HK-2 (cell line): ENCODE measurements around the gene DDX24.

ENCODE experiments used
- DNase-seq: peaks from one replicate; pipeline ENCODE4 v3.0.0-alpha.2; 2018; ENCODE audit not compliant: unreplicated experiment

DDX24 gene

DNA sequence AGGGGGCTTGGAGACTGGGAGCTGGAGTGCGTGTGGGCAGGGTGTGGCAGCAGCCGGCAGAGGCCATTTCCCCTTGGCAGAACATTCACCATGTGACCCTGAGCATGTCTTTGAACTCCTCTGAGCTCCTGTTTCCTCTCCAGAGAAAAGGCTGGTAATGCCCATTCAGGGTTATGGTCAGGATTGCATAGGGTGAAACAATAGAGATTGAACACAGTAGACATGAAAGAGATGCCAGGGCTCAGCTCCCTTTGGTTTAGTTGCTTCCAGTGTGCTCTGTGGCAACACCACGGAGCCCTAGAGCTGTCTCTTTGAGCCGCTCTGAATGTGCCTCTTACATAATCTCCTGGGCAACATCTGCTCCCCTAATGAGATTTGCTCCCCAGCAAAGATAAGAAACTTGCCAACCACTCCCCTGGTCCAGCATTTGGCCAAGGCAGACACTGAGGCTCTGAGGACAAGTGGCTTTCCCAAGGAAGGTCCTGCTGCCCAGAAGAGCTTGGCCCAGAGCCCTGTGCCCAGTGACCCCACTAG lies 34.1 kb upstream of the DDX24 start:
- DNase-seq: no peak

DNA sequence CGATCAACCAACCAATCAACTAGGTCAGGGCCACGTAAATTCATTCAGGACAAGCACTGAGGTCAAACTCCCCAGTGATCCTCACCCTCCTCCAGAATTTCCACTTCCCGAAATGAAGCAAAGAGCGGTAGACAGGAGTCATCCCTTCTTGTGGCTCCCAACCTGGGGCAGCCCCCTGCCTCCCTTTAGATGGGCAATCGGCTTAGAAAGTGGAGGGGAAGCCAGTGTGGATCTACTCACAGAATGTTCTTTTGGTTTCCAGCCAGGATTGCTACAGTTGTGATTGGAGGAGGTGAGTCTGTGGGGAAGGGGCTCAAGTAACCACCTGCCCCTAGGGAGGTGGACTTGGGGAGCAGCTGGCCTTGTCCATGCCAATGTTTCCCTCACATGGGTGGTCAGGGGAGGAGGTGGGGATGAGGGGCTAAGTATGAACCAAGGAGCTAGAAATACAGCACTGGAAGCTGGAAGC lies 33.6 kb upstream of the DDX24 start:
- no peak for DNase-seq

DNA sequence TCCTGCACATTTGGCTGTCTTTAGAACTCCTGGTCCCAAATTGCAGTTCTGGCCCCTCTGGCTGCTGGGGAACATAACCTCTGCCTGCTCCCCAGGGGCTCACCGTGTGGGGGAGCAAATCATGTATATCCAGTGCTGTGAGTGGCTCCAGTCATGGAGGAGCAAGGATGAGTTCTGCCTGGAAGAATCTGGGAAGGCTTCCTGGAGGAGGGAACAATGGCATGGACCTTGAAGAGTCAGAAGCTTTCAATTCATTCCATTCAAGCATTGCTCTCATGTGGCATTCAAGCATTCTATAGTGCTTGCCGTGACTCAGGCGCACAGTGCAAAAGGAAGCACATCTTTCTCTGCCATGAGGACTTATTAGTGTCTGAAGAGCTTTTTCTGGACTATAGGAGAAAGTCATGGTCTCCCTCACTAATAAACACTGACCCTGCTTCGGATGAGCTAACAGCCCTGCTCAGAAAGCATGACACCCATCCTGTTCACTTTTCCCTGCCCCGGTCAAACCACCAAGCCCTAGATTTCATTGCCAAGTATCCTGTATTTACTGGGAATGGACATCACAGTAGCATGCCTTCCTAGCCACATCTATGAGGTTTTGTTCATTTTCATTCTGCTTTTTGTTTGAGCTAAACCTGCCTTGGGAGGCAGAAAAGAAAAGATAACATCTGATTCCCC lies 33.0 kb upstream of the DDX24 start:
- no peak for DNase-seq

DNA sequence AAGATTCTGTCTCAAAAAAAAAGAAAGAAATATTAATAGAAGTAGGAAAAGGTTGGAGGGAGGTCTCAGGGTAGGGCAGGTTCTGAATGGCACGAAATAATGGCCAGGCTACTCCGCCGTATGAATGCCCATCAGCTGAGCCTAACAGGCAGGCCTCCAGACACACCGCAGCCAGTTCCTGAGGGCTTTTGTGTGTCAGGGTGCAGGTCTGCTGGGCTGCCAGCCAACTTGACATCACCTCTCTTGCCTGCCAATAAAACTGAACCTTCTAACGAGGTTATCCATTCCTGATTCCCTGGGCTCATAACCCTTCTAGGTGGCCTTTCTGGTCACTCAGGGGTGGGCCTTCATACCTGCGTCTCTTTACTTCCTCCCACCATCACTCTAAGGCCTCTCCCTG lies 32.5 kb upstream of the DDX24 start:
- no peak for DNase-seq

DNA sequence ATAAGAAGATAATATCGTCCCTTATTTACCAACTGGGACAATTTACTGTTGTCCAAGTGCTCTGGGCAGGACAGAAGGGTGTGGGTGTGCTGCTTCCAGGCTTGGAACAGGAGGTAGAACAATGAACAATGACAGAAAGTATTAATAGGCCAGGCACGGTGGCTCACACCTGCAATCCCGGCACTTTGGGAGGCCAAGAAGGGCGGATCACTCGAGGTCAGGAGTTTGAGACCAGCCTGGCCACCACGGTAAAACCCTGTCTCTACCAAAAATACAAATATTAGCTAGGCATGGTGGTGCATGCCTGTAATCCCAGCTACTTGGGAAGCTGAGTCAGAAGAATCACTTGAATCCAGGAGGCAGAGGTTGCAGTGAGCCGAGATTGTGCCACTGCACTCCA lies 32.1 kb upstream of the DDX24 start:
- no peak for DNase-seq

- DNase-seq: no peak
Observed at GRCh38 chr14:94112513-94113063, 31.6 kb upstream of the DDX24 start.

DNA sequence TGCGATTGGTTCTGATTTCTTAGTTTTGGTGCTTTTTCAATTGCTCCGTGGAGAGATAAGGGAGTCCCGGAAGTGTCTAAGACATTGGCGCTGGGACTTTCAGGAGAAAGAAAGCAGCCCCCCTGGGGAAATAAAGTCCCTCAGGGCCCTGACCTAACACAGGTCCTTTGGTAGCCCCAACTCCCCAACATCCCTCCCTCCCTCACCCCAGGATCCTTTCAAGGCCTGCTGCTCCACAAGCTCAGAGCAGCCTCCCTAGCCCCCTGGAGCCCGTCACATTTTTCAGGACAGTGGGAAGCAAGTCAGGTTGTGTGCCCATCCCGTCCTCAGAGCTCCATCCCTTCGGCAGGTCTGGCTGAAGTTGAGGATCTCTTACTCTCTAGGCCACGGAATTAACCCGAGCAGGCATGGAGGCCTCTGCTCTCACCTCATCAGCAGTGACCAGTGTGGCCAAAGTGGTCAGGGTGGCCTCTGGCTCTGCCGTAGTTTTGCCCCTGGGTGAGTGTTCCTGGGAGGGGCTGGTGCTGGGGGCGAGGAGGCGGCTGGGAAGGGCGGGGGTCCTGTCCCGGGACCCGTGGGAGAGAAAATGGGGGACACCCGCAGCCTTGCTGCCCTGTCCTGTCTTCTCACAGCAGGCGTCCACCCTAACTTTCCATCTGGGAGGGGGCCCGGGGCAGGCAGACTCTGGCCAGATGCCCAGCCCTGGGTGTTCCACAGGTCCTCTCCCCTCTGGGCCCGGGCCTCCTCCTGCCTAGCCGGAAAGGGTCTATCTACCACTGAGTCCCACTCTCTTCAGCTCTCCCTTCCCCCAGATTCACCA lies 30.5 kb upstream of the DDX24 start:
- no peak for DNase-seq

- no peak for DNase-seq
Observed at GRCh38 chr14:94110552-94111181, 29.7 kb upstream of the DDX24 start, which contains the start of gene IFI27. Gene IFI27 (plus strand): TSS chr14:94110736.

- no peak for DNase-seq
Observed at GRCh38 chr14:94109915-94110250, 28.9 kb upstream of the DDX24 start.

GRCh38 chr14:94104731-94105130 lies 23.7 kb upstream of the DDX24 start:
- no peak for DNase-seq

GRCh38 chr14:94103554-94104150 lies 22.6 kb upstream of the DDX24 start:
- DNase-seq: no peak

DNA sequence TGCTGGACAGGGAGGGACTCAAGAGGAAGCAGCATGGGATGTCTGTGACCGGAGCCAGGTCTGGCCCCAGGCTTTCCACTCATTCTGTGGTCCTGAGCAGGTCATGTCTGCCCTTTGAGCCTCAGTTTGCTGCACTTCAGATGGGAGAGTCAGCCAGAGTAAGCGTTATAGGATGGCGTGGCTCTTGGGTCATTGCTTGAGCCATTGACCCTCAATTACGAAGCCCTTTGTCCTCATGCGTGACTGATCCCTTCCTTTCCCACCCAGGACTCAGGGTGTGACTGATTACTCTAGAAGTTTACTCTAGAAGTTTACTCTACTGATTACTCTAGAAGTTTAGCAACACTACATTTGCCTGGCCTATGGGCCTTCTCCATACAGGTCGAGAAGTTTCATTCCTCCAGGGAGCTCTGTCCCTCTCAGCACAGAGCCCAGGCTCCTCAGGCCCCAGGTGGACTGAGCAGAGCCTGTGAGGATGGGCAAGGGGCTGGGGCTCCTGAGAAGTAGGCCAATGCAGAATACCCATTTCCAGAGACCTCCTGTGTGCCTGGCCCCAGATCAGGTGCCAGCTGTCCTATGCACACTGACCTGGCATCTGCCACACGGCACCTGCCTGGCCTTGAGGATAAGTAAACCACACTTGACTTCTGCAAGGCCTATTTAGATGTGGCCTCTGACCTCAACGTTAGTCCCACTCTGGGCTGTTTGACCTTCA lies 21.9 kb upstream of the DDX24 start:
- DNase-seq: no peak

DNA sequence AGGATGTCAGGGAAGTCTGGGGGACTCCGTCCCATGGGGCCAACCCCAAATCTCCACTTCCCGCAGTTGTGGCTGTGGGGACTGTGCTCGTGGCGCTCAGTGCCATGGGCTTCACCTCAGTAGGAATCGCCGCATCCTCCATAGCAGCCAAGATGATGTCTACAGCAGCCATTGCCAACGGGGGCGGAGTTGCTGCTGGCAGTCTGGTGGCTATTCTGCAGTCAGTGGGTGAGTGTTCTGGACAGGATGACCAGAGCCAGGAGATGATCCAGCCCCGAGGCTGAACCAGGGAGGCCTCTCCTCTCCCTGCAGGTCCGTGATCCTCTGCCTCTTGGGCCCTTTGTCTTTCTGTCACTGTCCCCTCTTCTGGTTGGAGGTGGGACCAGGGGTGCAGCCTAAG lies 20.7 kb upstream of the DDX24 start:
- no peak for DNase-seq

- peak; percentile 60 for DNase-seq
Observed at GRCh38 chr14:94100847-94101246, 19.8 kb upstream of the DDX24 start.

- DNase-seq: no peak
Observed at GRCh38 chr14:94099006-94099405, 18.0 kb upstream of the DDX24 start.

GRCh38 chr14:94098326-94098992 lies 17.5 kb upstream of the DDX24 start:
- no peak for DNase-seq

- DNase-seq: no peak
Observed at GRCh38 chr14:94097091-94097490, 16.1 kb upstream of the DDX24 start.

- no peak for DNase-seq
Observed at GRCh38 chr14:94093418-94093817, 12.4 kb upstream of the DDX24 start.

- DNase-seq: no peak
Observed at GRCh38 chr14:94089479-94089878, 8.5 kb upstream of the DDX24 start.

GRCh38 chr14:94088516-94088915 lies 7.5 kb upstream of the DDX24 start:
- no peak for DNase-seq

DNA sequence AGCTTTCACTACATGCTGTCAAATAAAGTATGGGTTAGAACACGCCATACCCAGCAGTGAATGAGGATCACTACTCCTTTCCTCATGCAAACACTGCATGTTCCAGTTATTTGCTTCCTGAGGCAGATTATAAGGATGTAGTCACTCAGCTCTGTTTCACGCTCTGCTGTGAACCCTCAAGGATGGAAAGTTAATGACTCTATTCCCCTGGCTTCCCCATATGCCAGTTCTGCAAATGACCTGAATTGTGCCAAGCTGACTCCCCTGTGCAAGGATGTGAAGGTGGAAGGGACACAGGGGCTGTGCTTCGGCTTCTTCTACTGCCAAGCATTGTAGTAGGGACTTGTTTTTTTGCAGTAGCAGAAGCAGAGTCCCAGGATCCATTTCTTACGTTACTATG lies 6.9 kb upstream of the DDX24 start:
- no peak for DNase-seq
